GM10266 (cell line): ENCODE measurements around the gene NXNL2.
A peak's percentile ranks its signal among the peaks of the same experiment; 100 is the strongest.

Experiments used
- DNase-seq: peaks from one replicate; pipeline ENCODE4 v3.0.0; 2012; ENCODE audit errors: extremely low spot score
- TF ChIP-seq, protein P1 (sequence below): IDR thresholded peaks from 2 replicates; pipeline ENCODE4 v1.5.1; 2012; ENCODE audit warnings: mild to moderate bottlenecking, low read depth; ENCODE audit not compliant: control insufficient read depth, insufficient read depth; ENCODE audit errors: missing control alignments

NXNL2 gene

DNA sequence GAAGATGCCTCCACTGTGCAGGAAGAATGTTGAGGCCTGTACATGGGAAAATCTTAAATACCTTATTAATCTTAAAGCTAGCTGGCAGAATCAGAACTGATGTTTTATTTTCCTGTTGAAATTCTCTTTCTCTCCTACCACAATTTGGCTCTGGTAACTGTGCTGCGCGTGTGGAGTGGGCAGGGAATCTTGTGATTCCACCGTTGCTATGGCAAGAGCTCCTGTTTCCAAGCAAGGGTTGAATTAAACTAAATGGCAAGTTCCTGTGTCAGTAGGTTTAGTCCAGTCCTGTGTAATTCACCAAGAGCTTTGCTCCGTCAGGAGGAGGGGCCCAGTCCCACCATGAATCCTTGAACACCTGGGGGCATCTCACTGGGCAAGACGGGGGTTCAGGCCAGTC lies 36.4 kb downstream of the NXNL2 start:
- DNase-seq, result no peak
- TF ChIP-seq, protein P1, sequence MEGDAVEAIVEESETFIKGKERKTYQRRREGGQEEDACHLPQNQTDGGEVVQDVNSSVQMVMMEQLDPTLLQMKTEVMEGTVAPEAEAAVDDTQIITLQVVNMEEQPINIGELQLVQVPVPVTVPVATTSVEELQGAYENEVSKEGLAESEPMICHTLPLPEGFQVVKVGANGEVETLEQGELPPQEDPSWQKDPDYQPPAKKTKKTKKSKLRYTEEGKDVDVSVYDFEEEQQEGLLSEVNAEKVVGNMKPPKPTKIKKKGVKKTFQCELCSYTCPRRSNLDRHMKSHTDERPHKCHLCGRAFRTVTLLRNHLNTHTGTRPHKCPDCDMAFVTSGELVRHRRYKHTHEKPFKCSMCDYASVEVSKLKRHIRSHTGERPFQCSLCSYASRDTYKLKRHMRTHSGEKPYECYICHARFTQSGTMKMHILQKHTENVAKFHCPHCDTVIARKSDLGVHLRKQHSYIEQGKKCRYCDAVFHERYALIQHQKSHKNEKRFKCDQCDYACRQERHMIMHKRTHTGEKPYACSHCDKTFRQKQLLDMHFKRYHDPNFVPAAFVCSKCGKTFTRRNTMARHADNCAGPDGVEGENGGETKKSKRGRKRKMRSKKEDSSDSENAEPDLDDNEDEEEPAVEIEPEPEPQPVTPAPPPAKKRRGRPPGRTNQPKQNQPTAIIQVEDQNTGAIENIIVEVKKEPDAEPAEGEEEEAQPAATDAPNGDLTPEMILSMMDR, result no peak

GRCh38 chr9:88572684-88573083 lies 37.7 kb downstream of the NXNL2 start:
- TF ChIP-seq, protein P1, result no peak
- no peak for DNase-seq

DNA sequence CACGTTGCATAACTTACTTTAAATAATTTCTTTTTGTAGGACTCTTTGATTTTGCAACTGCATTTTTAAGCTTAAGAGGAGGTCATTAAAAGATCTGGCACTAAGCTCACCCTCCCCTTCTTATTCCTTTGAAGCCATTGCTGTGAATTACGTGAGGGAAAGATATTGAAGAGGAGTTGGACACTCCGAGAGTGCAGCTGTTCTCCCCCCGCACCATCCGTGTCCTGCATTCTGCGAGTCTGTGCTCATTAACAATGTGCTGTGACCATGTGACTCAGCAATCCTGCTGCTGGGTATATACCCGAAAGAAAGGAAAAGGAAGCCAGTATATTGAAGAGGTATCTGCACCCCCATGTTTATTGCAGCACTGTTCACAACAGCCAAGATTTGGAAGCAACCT lies 40.0 kb downstream of the NXNL2 start:
- DNase-seq, result no peak
- TF ChIP-seq, protein P1, result no peak

DNA sequence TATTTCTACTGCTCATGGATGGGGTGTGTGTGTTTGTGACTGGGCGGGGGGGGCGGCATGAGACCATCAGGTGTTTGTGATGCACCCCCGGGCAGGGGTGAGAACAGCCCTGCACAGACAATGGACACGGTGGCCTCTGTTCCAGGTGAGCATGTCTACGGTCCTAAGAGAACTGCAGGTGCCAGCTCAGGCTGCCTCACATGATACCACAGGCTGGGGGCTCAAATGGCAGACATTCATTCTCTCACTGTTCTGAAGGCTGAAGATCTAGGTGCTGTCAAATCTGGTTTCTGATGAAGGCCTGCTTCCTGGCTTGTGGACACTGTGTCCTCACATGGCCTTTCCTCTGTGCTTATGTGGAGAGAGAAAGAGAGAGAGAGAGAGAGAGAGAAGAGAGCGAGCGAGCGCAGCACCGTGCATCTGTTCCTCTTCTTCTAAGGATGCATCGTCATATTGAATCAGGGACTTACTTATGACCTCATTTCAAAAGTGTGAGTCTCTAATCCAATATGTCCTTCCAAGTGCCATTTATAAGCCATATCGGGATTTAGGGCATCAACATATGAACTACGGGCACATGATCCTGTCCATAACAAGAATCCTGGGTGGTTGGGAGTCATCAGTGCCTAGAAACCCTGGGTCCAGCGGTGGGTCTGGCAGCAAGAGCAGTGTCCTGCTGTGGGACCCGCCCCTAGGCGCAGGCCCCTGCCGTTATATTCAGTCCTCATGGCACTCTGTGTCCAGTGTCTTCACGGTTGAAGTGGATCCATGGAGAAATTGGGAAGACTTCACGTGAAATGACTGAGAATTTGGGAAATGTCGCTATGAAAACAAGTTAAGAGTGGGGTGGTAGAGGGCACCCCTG lies 42.5 kb downstream of the NXNL2 start:
- DNase-seq, result no peak

GRCh38 chr9:88578121-88579049 lies 43.4 kb downstream of the NXNL2 start:
- TF ChIP-seq, protein P1, result peak; percentile 95
- DNase-seq, result peak; percentile 70

More for the DNA sequence above, 42.5 kb downstream of the NXNL2 start:
- TF ChIP-seq, protein P1, result no peak

GRCh38 chr9:88579050-88579715 lies 44.2 kb downstream of the NXNL2 start:
- TF ChIP-seq, protein P1, result no peak
- DNase-seq, result no peak
